ENCODE data around the gene PLCH2.

GRCh38 chr1:2508751-2509150, 32.7 kb downstream of the PLCH2 start:
- TF ChIP-seq, protein P1, sequence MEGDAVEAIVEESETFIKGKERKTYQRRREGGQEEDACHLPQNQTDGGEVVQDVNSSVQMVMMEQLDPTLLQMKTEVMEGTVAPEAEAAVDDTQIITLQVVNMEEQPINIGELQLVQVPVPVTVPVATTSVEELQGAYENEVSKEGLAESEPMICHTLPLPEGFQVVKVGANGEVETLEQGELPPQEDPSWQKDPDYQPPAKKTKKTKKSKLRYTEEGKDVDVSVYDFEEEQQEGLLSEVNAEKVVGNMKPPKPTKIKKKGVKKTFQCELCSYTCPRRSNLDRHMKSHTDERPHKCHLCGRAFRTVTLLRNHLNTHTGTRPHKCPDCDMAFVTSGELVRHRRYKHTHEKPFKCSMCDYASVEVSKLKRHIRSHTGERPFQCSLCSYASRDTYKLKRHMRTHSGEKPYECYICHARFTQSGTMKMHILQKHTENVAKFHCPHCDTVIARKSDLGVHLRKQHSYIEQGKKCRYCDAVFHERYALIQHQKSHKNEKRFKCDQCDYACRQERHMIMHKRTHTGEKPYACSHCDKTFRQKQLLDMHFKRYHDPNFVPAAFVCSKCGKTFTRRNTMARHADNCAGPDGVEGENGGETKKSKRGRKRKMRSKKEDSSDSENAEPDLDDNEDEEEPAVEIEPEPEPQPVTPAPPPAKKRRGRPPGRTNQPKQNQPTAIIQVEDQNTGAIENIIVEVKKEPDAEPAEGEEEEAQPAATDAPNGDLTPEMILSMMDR (IDR thresholded peaks at IDR 0.05), result no peak
- TF ChIP-seq POLR2A (IDR thresholded peaks at IDR 0.05) (no peak), POLR2AphosphoS5 (IDR thresholded peaks at IDR 0.05) (no peak), EP300 (IDR thresholded peaks at IDR 0.05; ENCODE audit: low read depth) (no peak)

Measured in transverse colon (tissue), 4 donors.